Measurements from ENCODE around the gene STX17.

Gene STX17

GRCh38 chr9:99870126-99870525, 36.3 kb upstream of the STX17 start:
- no peak overlapping the region for H3K27ac ChIP-seq
- no peaks in the 10 kb centered on the region for H3K27me3 ChIP-seq (ENCODE audit: control insufficient read depth, insufficient read depth, low read length)
- H3K4me3 ChIP-seq (ENCODE audit: low read depth, low read length): no peak overlapping the region
- H3K36me3 ChIP-seq (ENCODE audit: control insufficient read depth, insufficient read depth, low read length): no peaks in the 10 kb centered on the region
- H3K9ac ChIP-seq: no peak overlapping the region
- H3K4me1 ChIP-seq: no peaks in the 10 kb centered on the region
- no peak for TF ChIP-seq CTCF (IDR thresholded peaks at IDR 0.05)
- H3K79me2 ChIP-seq: no peaks in the 10 kb centered on the region
- no peak overlapping the region for H3K4me2 ChIP-seq (ENCODE audit: low read length)
- H3K9me3 ChIP-seq (ENCODE audit: control insufficient read depth, low read length): no peaks in the 10 kb centered on the region
- H2AFZ ChIP-seq: no peak overlapping the region

GRCh38 chr9:99873531-99873930, 32.9 kb upstream of the STX17 start:
- no peaks in the 10 kb centered on the region for H3K4me1 ChIP-seq
- no peaks in the 10 kb centered on the region for H3K9me3 ChIP-seq (ENCODE audit: control insufficient read depth, low read length)
- H3K4me2 ChIP-seq (ENCODE audit: low read length): no peak overlapping the region
- H2AFZ ChIP-seq: no peak overlapping the region
- H3K36me3 ChIP-seq (ENCODE audit: control insufficient read depth, insufficient read depth, low read length): no peaks in the 10 kb centered on the region
- H3K79me2 ChIP-seq: no peaks in the 10 kb centered on the region
- no peak overlapping the region for H3K9ac ChIP-seq
- no peaks in the 10 kb centered on the region for H3K27me3 ChIP-seq (ENCODE audit: control insufficient read depth, insufficient read depth, low read length)
- no peak overlapping the region for H3K4me3 ChIP-seq (ENCODE audit: low read depth, low read length)
- TF ChIP-seq CTCF (IDR thresholded peaks at IDR 0.05): no peak
- no peak overlapping the region for H3K27ac ChIP-seq

- Histone ChIP-seq H3K27ac (no peak overlapping the region), H3K4me2 (ENCODE audit: low read length) (no peak overlapping the region), H2AFZ (no peak overlapping the region), H3K4me1 (no peaks in the 10 kb centered on the region), H3K27me3 (ENCODE audit: control insufficient read depth, insufficient read depth, low read length) (no peaks in the 10 kb centered on the region), H3K9ac (no peak overlapping the region), H3K9me3 (ENCODE audit: control insufficient read depth, low read length) (no peaks in the 10 kb centered on the region), H3K4me3 (ENCODE audit: low read depth, low read length) (no peak overlapping the region), H3K79me2 (no peaks in the 10 kb centered on the region), H3K36me3 (ENCODE audit: control insufficient read depth, insufficient read depth, low read length) (no peaks in the 10 kb centered on the region)
- no peak for TF ChIP-seq CTCF (IDR thresholded peaks at IDR 0.05)
Measured at GRCh38 chr9:99873943-99874584, 32.4 kb upstream of the STX17 start.

GRCh38 chr9:99876190-99876589, 30.3 kb upstream of the STX17 start:
- H3K36me3 ChIP-seq (ENCODE audit: control insufficient read depth, insufficient read depth, low read length): no peaks in the 10 kb centered on the region
- no peak overlapping the region for H3K4me3 ChIP-seq (ENCODE audit: low read depth, low read length)
- H3K4me2 ChIP-seq (ENCODE audit: low read length): no peak overlapping the region
- no peaks in the 10 kb centered on the region for H3K27me3 ChIP-seq (ENCODE audit: control insufficient read depth, insufficient read depth, low read length)
- H3K9me3 ChIP-seq (ENCODE audit: control insufficient read depth, low read length): no peaks in the 10 kb centered on the region
- H2AFZ ChIP-seq: no peak overlapping the region
- TF ChIP-seq CTCF (IDR thresholded peaks at IDR 0.05): no peak
- no peaks in the 10 kb centered on the region for H3K4me1 ChIP-seq
- H3K9ac ChIP-seq: no peak overlapping the region
- no peak overlapping the region for H3K27ac ChIP-seq
- H3K79me2 ChIP-seq: no peaks in the 10 kb centered on the region

GRCh38 chr9:99878651-99879050, 27.8 kb upstream of the STX17 start:
- no peaks in the 10 kb centered on the region for H3K9me3 ChIP-seq (ENCODE audit: control insufficient read depth, low read length)
- no peak overlapping the region for H3K9ac ChIP-seq
- no peak overlapping the region for H3K4me3 ChIP-seq (ENCODE audit: low read depth, low read length)
- no peaks in the 10 kb centered on the region for H3K27me3 ChIP-seq (ENCODE audit: control insufficient read depth, insufficient read depth, low read length)
- no peak overlapping the region for H2AFZ ChIP-seq
- no peak overlapping the region for H3K4me2 ChIP-seq (ENCODE audit: low read length)
- H3K4me1 ChIP-seq: no peaks in the 10 kb centered on the region
- H3K36me3 ChIP-seq (ENCODE audit: control insufficient read depth, insufficient read depth, low read length): no peaks in the 10 kb centered on the region
- H3K27ac ChIP-seq: no peak overlapping the region
- no peaks in the 10 kb centered on the region for H3K79me2 ChIP-seq
- no peak for TF ChIP-seq CTCF (IDR thresholded peaks at IDR 0.05)
